ENCODE measurements around the gene GUCY1A2.

Gene GUCY1A2

GRCh38 chr11:106748059-106748458 lies 270.2 kb downstream of the GUCY1A2 start:
- no peak for DNase-seq (ENCODE audit: low read depth in 1 of 2, low spot score in 1 of 2)

- no peak for DNase-seq (ENCODE audit: low read depth in 1 of 2, low spot score in 1 of 2)
Measured at GRCh38 chr11:106745941-106746340, 272.3 kb downstream of the GUCY1A2 start.

- DNase-seq (ENCODE audit: low read depth in 1 of 2, low spot score in 1 of 2): no peak
Measured at GRCh38 chr11:106733635-106734034, 284.6 kb downstream of the GUCY1A2 start.

- no peak for DNase-seq (ENCODE audit: low read depth in 1 of 2, low spot score in 1 of 2)
Measured at GRCh38 chr11:106728859-106729258, 289.4 kb downstream of the GUCY1A2 start.

- DNase-seq (ENCODE audit: low read depth in 1 of 2, low spot score in 1 of 2): no peak
Measured at GRCh38 chr11:106728379-106728778, 289.9 kb downstream of the GUCY1A2 start.

- DNase-seq (ENCODE audit: low read depth in 1 of 2, low spot score in 1 of 2): no peak
Measured at GRCh38 chr11:106727256-106727655, 291.0 kb downstream of the GUCY1A2 start.

- DNase-seq (ENCODE audit: low read depth in 1 of 2, low spot score in 1 of 2): no peak
Measured at GRCh38 chr11:106724293-106724892, 293.9 kb downstream of the GUCY1A2 start.

- DNase-seq (ENCODE audit: low read depth in 1 of 2, low spot score in 1 of 2): no peak
Measured at GRCh38 chr11:106723071-106723470, 295.2 kb downstream of the GUCY1A2 start.

GRCh38 chr11:106717222-106717621 lies 301.1 kb downstream of the GUCY1A2 start:
- DNase-seq (ENCODE audit: low read depth in 1 of 2, low spot score in 1 of 2): no peak

- DNase-seq (ENCODE audit: low read depth in 1 of 2, low spot score in 1 of 2): no peak
Measured at GRCh38 chr11:106714199-106714598, 304.1 kb downstream of the GUCY1A2 start.

- no peak for DNase-seq (ENCODE audit: low read depth in 1 of 2, low spot score in 1 of 2)
Measured at GRCh38 chr11:106708348-106708747, 309.9 kb downstream of the GUCY1A2 start.

GRCh38 chr11:106706355-106706754 lies 311.9 kb downstream of the GUCY1A2 start:
- DNase-seq (ENCODE audit: low read depth in 1 of 2, low spot score in 1 of 2): no peak

- no peak for DNase-seq (ENCODE audit: low read depth in 1 of 2, low spot score in 1 of 2)
Measured at GRCh38 chr11:106702805-106703204, 315.5 kb downstream of the GUCY1A2 start.

GRCh38 chr11:106697058-106697457 lies 321.2 kb downstream of the GUCY1A2 start:
- DNase-seq (ENCODE audit: low read depth in 1 of 2, low spot score in 1 of 2): no peak

GRCh38 chr11:106695506-106695905 lies 322.8 kb downstream of the GUCY1A2 start:
- DNase-seq (ENCODE audit: low read depth in 1 of 2, low spot score in 1 of 2): no peak

GRCh38 chr11:106694501-106694900 lies 323.8 kb downstream of the GUCY1A2 start:
- DNase-seq (ENCODE audit: low read depth in 1 of 2, low spot score in 1 of 2): no peak

- no peak for DNase-seq (ENCODE audit: low read depth in 1 of 2, low spot score in 1 of 2)
Measured at GRCh38 chr11:106691807-106692365, 326.4 kb downstream of the GUCY1A2 start.

- no peak for DNase-seq (ENCODE audit: low read depth in 1 of 2, low spot score in 1 of 2)
Measured at GRCh38 chr11:106690923-106691322, 327.4 kb downstream of the GUCY1A2 start.

GRCh38 chr11:106684944-106685343 lies 333.3 kb downstream of the GUCY1A2 start:
- no peak for DNase-seq (ENCODE audit: low read depth in 1 of 2, low spot score in 1 of 2)

GRCh38 chr11:106683435-106683834 lies 334.8 kb downstream of the GUCY1A2 start:
- no peak for DNase-seq (ENCODE audit: low read depth in 1 of 2, low spot score in 1 of 2)

GRCh38 chr11:106681435-106681834 lies 336.8 kb downstream of the GUCY1A2 start:
- DNase-seq (ENCODE audit: low read depth in 1 of 2, low spot score in 1 of 2): no peak

- DNase-seq (ENCODE audit: low read depth in 1 of 2, low spot score in 1 of 2): no peak
Measured at GRCh38 chr11:106679581-106679980, 338.7 kb downstream of the GUCY1A2 start.

- DNase-seq (ENCODE audit: low read depth in 1 of 2, low spot score in 1 of 2): no peak
Measured at GRCh38 chr11:106679181-106679580, 339.1 kb downstream of the GUCY1A2 start.

Measured in stimulated activated CD4-positive, alpha-beta T cell treated with anti-CD3 and anti-CD28 coated beads, Interleukin-15, amount 100 ng/mL, for 1 hour (primary cell).